DOHH2 (cell line): ENCODE data around the gene NCKAP5.

Experiments
- CTCF ChIP-seq: fragments of 200-600 bp; sonication (generic); IDR thresholded peaks from one replicate; pipeline ENCODE4 v1.5.1; 2014; ENCODE audit warnings: antibody characterized with exemption, mild to moderate bottlenecking, low read depth, low read length; ENCODE audit not compliant: poor library complexity, severe bottlenecking
- EZH2phosphoT487 ChIP-seq: fragments of 200-600 bp; sonication (generic); IDR thresholded peaks from 2 replicates; pipeline ENCODE4 v1.6.1; 2017; ENCODE audit warnings: borderline replicate concordance, mild to moderate bottlenecking, antibody characterized with exemption, low read length, moderate library complexity, mixed read lengths

GRCh38 chr2:133506996-133507395, 61.3 kb downstream of the NCKAP5 start:
- TF ChIP-seq CTCF (no peak), EZH2phosphoT487 (no peak)
